Measurements from ENCODE around the gene SCO2.

Gene SCO2

DNA sequence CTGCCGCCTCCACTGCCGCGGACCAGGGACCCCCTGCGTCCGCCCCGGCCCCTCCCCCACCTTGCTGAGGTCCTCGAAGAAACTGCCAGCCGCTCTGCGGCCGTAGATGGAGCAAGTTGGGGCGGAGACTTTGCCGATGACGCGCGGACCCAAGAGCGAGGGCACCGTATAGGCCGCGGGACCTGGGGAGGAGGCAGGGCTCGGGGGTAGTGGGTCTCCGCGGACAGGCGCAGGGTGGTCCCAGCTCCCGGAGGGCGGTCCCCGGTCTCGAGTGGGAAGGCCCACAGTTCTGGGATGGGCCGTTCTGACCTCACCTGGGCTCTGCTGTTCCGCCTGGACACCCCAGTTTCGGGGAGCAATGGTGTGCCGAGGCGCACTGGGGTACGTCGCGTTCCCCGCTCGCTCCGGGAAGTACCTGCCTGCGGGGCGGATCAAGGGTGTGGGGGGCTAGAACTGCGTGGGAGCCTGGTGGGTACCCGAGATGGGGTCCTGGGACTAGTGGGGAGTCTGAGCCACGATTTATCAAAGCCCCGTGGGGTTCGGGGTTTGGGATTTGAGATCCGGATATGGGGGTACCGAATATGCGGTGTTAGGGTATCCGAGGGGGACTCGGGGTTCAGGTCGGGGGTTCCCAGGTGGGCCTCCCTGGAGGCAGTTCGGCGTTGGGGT, 5.6 kb upstream of the SCO2 start:
- peak overlapping the region; percentile 9 for H3K4me3 ChIP-seq (ENCODE audit: low read length)
- no peak for DNase-seq (ENCODE audit: low read depth)
- no peak for TF ChIP-seq CTCF (conservative IDR thresholded peaks at IDR 0.05; ENCODE audit: low read depth, low read length)

- no peak for DNase-seq (ENCODE audit: low read depth)
- H3K4me3 ChIP-seq (ENCODE audit: low read length): peak overlapping the region; percentile 7
- TF ChIP-seq CTCF (conservative IDR thresholded peaks at IDR 0.05; ENCODE audit: low read depth, low read length): no peak
These were observed 5.1 kb upstream of the SCO2 start for GRCh38 chr22:50530580-50530876.

GRCh38 chr22:50529897-50530579, 4.6 kb upstream of the SCO2 start, which contains the start of gene TYMP:
TSS of gene TYMP (minus strand) at chr22:50530012. CDS start at chr22:50529709, 303 bp downstream.
- H3K4me3 ChIP-seq (ENCODE audit: low read length): peak within 1 kb of the TSS; percentile 7
- DNase-seq (ENCODE audit: low read depth): no peak
- no peak for TF ChIP-seq CTCF (conservative IDR thresholded peaks at IDR 0.05; ENCODE audit: low read depth, low read length)

DNA sequence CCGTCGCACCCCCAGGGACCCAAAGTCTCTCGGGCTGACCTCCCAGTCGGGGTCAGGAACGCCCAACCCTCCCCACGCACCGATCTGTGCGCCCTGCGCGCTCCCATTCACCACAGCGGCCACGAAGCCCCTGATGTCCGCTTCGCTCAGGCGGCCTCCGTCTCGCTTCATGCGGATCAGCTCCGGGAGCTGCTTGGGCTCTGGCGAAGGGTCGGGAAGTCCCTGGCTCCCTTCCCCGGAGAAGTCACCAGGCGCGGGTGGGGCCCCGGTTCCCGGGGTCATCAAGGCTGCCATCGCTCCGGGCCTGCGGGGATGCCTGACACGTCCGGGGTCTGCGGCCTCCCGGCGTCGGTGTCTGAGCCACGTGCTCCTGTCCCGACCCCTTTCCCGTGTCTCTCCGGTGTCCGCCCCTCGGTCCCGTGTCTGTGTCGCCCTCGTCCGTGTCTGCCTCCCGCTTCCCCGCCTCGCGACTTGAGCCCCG, 4.1 kb upstream of the SCO2 start:
- no peak for DNase-seq (ENCODE audit: low read depth)
- no peak overlapping the region for H3K4me3 ChIP-seq (ENCODE audit: low read length)
- no peak for TF ChIP-seq CTCF (conservative IDR thresholded peaks at IDR 0.05; ENCODE audit: low read depth, low read length)

- H3K4me3 ChIP-seq (ENCODE audit: low read length): no peak overlapping the region
- DNase-seq (ENCODE audit: low read depth): no peak
- no peak for TF ChIP-seq CTCF (conservative IDR thresholded peaks at IDR 0.05; ENCODE audit: low read depth, low read length)
These were observed 3.5 kb upstream of the SCO2 start for GRCh38 chr22:50528682-50529415.

GRCh38 chr22:50527921-50528681, 2.7 kb upstream of the SCO2 start:
- no peak for DNase-seq (ENCODE audit: low read depth)
- no peak overlapping the region for H3K4me3 ChIP-seq (ENCODE audit: low read length)
- no peak for TF ChIP-seq CTCF (conservative IDR thresholded peaks at IDR 0.05; ENCODE audit: low read depth, low read length)

Measured in retinal pigment epithelial cell (primary cell).